NK-92 (cell line): Measurements from ENCODE around the gene SAYSD1.

Experiments
- DNase-seq: peaks from one replicate; lab custom pipeline; 2025; ENCODE audit not compliant: unreplicated experiment; lab: John Stamatoyannopoulos, UW

The SAYSD1 gene

DNA sequence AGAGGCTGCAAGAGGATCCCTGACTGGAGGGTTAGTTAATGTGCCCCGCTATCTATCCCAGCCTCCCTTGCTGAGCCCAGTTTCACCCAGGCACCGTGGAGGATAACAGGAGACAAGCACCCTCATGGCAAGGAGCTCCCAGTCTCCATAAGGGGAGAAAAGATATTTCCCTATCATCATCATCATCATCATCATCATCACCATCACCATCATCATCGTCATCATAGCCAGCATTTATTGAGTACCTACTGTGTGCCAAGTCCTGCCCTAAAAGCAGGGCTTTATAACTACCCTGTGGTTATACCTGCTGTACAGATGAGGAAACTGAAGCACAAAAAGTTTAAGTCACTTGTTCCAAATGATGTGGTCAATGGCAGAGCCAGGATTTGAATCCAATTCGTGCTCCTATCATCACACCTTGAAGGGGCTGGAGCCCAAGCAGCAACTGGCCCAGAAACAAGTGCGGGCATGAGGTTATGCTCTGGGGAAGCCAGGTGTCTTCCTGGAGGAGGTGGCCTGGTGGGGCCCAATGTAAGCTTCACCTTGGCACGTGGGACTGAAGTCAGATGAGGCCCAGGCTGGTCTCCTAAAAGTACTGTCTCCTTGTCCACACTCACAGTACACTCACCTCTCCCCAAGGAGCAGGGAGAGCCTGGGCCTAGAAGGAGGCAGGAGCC, 56.4 kb downstream of the SAYSD1 start:
- DNase-seq, result no peak

DNA sequence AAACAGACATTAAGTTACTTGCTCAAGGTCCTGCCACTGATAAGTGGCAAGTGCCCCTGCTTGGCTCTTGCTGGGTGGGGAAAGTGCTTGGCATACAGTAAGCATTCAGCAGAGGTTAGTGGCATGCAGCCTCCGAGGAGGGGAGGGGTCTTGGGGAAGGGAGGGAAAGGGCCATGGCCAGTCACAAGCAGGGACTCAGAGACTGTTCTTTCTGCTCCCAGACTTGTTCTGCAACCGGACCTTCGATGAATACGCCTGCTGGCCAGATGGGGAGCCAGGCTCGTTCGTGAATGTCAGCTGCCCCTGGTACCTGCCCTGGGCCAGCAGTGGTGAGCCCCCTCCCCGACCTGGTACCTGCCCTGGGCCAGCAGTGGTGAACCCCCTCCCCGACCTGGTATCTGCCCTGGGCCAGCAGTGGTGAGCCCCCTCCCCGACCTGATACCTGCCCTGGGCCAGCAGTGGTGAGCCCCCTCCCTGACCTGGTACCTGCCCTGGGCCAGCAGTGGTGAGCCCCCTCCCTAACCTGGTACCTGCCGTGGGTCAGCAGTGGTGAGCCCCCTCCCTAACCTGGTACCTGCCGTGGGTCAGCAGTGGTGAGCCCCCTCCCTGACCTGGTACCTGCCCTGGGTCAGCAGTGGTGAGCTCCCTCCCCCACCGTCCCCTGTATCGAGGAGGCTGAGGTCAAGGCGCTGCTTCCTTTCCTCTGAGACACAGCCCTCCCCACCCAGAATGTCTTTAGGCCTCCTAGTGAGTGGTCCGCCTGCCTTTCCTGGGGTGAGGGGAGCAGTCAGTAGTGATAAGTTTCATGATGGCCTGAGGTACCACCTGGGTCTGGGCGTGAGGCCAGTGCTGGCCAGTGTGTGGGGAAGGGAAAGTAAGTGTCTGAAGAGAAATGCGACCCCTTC, 57.5 kb downstream of the SAYSD1 start:
- no peak for DNase-seq

DNA sequence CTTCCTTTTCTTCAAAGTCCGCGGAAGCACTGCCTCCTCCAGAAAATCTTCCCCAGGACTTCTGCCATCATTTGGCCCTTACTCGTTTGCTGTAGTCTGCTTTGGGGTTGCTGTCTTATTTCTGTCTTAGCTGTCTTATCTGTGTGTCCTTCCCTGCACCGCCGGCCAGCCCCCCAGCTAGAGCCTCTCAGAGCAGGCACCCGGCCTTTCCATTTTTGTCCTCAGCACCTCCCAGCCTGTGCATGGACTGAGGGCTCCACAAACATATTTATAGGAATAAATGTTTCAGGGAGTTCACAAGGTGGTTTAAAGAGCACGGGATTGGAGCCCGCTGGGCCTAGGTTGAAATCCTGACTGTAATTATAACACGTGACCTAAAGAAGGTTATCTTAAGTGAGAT, 58.3 kb downstream of the SAYSD1 start:
- no peak for DNase-seq

DNA sequence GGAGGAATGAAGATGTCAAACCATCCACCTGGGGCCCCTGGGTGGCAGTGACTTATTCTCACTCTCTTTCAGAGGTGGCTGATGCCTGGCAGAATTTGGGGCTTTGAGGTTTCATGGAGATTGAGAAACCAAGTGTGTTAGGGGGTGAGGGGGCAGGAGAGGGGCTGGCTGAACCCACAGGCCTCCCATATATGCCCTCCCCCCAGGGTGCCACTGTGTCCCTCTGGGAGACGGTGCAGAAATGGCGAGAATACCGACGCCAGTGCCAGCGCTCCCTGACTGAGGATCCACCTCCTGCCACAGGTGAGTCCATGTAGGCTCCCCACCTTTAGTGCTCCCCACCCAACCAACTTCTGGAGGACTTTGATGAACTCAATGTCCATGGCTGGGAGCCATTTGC, 58.8 kb downstream of the SAYSD1 start:
- DNase-seq, result no peak

DNA sequence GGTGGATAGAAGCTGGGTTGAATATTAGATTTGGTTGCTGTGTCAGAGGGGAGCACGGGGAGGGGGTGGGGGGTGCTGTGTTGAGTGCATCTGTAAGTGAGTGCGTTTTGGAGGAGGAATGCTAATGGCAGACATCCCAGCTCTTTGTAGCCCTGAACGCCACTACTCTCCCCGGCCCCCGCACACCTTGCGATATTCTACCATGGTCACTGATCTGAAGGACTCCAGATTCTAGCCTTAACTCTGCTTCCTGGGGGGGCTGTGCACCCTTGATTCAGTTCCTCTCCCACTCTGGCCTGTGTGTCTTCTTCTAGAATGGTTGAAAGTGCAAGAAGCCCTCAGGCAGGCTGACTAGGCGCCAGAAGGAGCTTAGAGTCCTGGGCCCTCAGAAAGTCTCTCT, 59.3 kb downstream of the SAYSD1 start:
- DNase-seq, result no peak

DNA sequence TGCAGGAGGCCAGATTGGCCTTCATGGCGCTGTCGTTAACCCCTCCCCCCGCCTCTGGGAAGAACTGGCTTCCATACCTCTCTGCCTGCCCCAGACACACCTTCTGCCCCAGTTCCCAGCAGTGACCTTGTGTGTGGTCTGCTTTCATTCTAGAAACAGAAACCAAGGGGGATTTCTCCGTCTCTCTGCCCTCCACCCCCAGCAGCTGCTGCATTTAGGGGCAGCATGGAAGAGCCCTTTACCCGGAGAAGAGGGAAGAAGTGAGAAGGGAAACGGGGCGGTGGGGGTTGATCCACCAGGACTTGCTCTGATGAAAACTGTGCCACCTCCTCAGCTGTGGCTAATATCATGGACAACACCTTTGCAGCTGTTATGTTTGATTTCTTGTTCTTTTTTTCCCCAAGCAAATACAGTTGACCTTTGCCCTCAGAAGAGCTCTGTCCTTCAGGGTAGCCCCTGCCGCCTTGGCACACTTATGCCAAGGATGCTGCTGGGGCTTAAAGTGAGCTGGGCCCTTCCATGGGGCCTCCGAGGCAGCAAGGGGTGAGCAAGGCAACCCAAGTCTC, 60.3 kb downstream of the SAYSD1 start:
- no peak for DNase-seq
